ENCODE data around the gene CCDC200. TPM values are rescaled to one million over a fixed set of nuclear protein-coding genes. Genes with fewer than 3 reads are reported as not detected.
"Not testable (repeated sequence)": the region's sequence is repeated elsewhere in the genome, so short reads cannot be mapped to it uniquely, and the experiment has no call there.

The CCDC200 gene
- total RNA-seq, 1 experiment from 2014 or later: not detected

GRCh38 chr17:43219746-43220380 is 8.6 kb downstream of the CCDC200 start:
- Histone ChIP-seq H3K27me3 (no peaks in the 10 kb centered on the region), H3K9me3 (no peaks in the 10 kb centered on the region), H3K36me3 (peaks cover 3% of the 10 kb centered on the region; the same call in 1 of the 2 replicates), H3K4me3 (no peak overlapping the region)
- no peak for DNase-seq

GRCh38 chr17:43219001-43219400 is 9.4 kb downstream of the CCDC200 start:
- Histone ChIP-seq H3K9me3 (no peaks in the 10 kb centered on the region), H3K27me3 (no peaks in the 10 kb centered on the region), H3K4me3 (no peak overlapping the region), H3K36me3 (peaks cover 3% of the 10 kb centered on the region; the same call in 1 of the 2 replicates)
- DNase-seq: no peak

DNA sequence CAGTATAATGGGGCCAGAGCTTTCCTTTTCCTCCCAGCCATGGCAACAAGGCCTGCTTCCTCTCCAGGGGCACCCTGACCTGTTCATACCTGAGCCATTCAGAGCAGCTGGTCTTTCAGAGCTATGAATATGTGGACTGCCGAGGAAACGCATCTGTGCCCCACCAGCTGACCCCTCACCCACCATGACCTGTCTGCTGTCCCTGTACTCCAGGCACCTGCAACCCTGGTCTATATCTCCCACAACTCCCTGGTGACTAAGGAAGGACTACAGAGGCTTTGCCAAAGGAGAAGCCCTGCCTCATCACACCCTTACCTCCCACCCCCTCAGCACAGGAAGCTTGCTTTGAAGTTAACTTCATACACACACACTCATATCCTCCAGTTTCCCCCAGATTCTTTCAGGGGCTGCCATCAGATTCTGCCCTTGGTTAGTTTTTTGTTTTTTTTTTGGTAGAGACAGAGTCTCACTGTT is 10.8 kb downstream of the CCDC200 start:
- Histone ChIP-seq H3K36me3 (peaks cover 6% of the 10 kb centered on the region), H3K9me3 (no peaks in the 10 kb centered on the region), H3K4me3 (no peak overlapping the region), H3K27me3 (no peaks in the 10 kb centered on the region)
- DNase-seq: no peak

DNA sequence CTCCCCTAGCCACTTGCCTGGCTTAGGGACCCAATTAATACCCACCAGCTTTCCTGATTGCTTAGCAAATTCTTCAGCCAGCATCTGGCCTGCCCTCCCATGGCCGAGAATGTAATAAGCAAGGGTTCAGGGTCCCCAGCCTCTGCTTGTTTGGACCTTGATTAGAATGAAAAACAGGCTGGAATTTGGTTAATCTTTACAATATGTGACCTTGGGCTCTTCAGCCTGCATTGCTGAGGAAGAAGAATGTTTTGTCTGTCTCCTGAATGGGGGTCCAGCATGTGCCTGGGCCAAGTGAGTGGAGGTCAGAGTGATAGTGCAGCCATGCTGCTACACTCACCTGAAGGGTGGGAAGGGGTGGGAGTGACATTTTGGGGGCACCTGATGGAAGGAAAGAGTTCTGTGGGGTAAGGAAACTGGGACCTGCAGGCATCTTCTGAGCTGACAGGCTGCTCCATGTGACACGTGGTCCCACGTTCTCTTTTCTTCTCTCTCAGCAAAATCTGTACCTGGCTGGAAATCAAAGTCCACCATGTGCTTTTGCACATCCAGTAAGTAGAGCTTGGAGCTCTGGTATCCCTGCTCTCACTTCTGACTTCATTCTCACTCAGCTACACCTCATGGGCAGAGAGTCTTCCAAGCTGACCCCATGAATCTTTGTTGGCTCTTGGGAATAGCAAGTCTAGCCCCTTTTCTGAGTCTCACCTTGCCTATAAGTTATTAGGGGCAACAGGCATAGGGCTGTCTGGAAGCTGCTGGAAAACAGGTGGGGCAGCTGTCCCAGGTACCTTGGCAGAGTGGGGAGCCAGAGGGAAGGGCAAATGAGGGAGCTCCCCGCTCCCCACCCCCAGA is 11.4 kb downstream of the CCDC200 start:
- Histone ChIP-seq H3K4me3 (no peak overlapping the region), H3K27me3 (no peaks in the 10 kb centered on the region), H3K9me3 (no peaks in the 10 kb centered on the region), H3K36me3 (peaks cover 6% of the 10 kb centered on the region)
- DNase-seq: no peak

- Histone ChIP-seq H3K36me3 (peaks cover 7% of the 10 kb centered on the region), H3K9me3 (no peaks in the 10 kb centered on the region)
- DNase-seq: no peak
Measured at GRCh38 chr17:43216369-43216761, 12.1 kb downstream of the CCDC200 start.

GRCh38 chr17:43215341-43215740 is 13.1 kb downstream of the CCDC200 start:
- Histone ChIP-seq H3K4me3 (no peak overlapping the region), H3K27me3 (no peaks in the 10 kb centered on the region), H3K9me3 (no peaks in the 10 kb centered on the region), H3K36me3 (peaks cover 16% of the 10 kb centered on the region)
- no peak for DNase-seq

More at GRCh38 chr17:43216369-43216761, 12.1 kb downstream of the CCDC200 start:
- Histone ChIP-seq H3K4me3 (no peak overlapping the region), H3K27me3 (no peaks in the 10 kb centered on the region)

- no peak for DNase-seq
- peaks cover 26% of the 10 kb centered on the region for H3K36me3 ChIP-seq
- H3K27me3 ChIP-seq: no peaks in the 10 kb centered on the region
- H3K4me3 ChIP-seq: no peak overlapping the region
- no peaks in the 10 kb centered on the region for H3K9me3 ChIP-seq
Measured at GRCh38 chr17:43213545-43213944, 14.9 kb downstream of the CCDC200 start.

DNA sequence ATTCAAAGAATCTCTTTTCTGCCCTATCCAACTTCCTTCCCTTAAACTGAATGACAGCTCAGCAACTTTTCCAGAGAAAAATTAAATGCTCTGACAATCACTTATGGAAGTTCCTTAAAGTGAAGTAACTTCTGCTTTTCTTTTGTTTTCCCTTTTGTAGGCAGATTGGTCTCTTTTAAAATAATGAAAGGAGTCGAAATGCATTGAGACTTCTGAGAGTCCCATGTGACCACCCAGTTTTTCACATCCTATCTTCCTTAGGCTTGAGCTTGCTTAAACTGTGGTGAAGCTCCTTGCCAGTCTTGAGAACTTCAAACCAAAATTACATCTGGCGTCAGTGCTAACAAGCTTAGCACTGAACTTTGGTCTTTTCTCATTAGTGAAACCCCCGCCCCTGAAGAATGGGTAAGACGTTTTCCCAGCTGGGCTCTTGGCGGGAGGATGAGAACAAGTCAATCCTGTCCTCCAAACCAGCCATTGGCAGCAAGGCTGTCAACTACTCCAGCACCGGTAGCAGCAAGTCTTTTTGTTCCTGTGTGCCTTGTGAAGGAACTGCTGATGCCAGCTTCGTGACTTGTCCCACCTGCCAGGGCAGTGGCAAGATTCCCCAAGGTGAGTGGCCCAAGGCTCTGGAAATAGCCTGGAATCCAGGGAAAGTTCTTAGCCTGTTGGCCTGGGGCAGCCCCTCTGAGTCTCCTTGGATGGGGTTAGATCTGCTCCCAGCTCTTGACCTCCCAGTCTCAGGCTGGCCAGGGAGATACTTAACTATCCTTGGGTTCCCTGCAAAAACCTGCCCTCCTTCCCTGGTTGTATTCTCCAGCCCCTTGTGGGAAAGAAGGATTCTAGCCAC is 15.6 kb downstream of the CCDC200 start:
- H3K4me3 ChIP-seq: peak overlapping the region; percentile 62
- no peak for DNase-seq
- H3K36me3 ChIP-seq: peaks cover 31% of the 10 kb centered on the region
- H3K9me3 ChIP-seq: no peaks in the 10 kb centered on the region
- H3K27me3 ChIP-seq: no peaks in the 10 kb centered on the region

- peak; percentile 68 for DNase-seq
- H3K27me3 ChIP-seq: no peaks in the 10 kb centered on the region
- no peaks in the 10 kb centered on the region for H3K9me3 ChIP-seq
- H3K4me3 ChIP-seq: peak within 1 kb of the TSS; percentile 62
- peaks cover 34% of the 10 kb centered on the region for H3K36me3 ChIP-seq
Measured at GRCh38 chr17:43211480-43212402, 16.7 kb downstream of the CCDC200 start, which contains the start of gene TMEM106A. TMEM106A (plus strand) TSS chr17:43211875; CDS start chr17:43213042, 1,167 bp downstream.

DNA sequence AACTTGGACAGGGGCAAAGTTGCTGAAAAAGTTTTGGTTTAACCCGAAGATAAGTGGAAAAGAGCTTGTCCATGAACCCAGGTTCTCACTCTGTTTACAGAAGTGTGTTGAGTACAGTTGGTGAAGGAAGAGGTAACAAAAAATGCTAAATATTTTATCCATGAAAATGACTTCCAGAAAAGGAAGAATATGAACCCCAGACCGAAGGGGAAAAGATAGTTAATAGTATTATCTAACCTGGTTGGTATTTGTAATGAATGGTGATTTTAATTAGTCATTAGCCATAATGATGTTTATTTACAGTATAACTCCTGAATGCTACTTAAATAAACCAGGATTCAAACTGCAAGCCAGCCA is 17.3 kb downstream of the CCDC200 start:
- H3K27me3 ChIP-seq: no peaks in the 10 kb centered on the region
- peaks cover 34% of the 10 kb centered on the region for H3K36me3 ChIP-seq
- H3K9me3 ChIP-seq: no peaks in the 10 kb centered on the region
- peak overlapping the region; percentile 62 for H3K4me3 ChIP-seq
- DNase-seq: no peak

DNA sequence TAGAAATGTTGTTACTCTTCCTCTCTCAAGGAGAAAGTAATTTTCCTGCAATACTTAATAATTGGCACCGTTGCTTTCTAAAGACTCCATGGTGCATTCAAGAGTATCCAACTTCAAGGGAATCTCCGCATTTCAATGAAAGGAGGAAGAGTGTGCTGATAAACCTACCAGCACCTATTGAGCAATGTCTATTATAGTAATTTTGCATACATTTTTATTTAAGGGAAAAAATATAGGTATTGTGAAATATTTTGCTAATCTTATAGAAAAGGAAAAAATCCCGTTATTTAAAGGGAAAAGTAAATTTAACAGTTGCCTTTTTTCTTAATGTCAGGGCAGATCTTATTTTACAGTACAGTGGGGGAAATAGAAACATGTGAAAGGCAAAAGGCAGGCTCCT is 17.8 kb downstream of the CCDC200 start:
- peaks cover 31% of the 10 kb centered on the region for H3K36me3 ChIP-seq
- no peaks in the 10 kb centered on the region for H3K27me3 ChIP-seq
- no peaks in the 10 kb centered on the region for H3K9me3 ChIP-seq
- DNase-seq: no peak
- no peak overlapping the region for H3K4me3 ChIP-seq

GRCh38 chr17:43203013-43203412 is 25.4 kb downstream of the CCDC200 start:
- not testable (repeated sequence) for DNase-seq, H3K4me3 ChIP-seq, H3K27me3 ChIP-seq, H3K9me3 ChIP-seq
- H3K36me3 ChIP-seq: peaks cover 58% of the 10 kb centered on the region

- no peak for DNase-seq
- Histone ChIP-seq H3K9me3 (no peaks in the 10 kb centered on the region), H3K4me3 (no peak overlapping the region), H3K36me3 (peaks cover 66% of the 10 kb centered on the region), H3K27me3 (no peaks in the 10 kb centered on the region)
Measured at GRCh38 chr17:43200127-43200526, 28.3 kb downstream of the CCDC200 start.

GRCh38 chr17:43199633-43200032 is 28.8 kb downstream of the CCDC200 start:
- Histone ChIP-seq H3K4me3 (no peak overlapping the region), H3K9me3 (no peaks in the 10 kb centered on the region), H3K27me3 (no peaks in the 10 kb centered on the region), H3K36me3 (peaks cover 67% of the 10 kb centered on the region)
- no peak for DNase-seq

DNA sequence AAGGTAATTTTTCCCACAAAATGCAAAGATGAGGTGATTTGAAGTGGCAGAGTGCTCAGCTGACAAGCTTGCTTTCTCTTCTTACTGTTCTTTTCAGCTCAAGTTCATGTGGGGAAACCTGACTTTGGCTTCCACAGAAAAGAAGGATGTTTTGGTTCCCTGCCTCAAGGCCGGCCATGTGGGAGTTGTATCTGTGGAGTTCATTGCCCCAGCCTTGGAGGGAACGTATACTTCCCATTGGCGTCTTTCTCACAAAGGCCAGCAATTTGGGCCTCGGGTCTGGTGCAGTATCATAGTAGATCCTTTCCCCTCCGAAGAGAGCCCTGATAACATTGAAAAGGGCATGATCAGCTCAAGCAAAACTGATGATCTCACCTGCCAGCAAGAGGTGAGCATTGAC is 35.2 kb downstream of the CCDC200 start:
- Histone ChIP-seq H3K27me3 (no peaks in the 10 kb centered on the region), H3K9me3 (no peaks in the 10 kb centered on the region), H3K36me3 (peaks cover 68% of the 10 kb centered on the region), H3K4me3 (no peak overlapping the region)
- DNase-seq: no peak

GRCh38 chr17:43186656-43187055 is 41.8 kb downstream of the CCDC200 start:
- H3K27me3 ChIP-seq, H3K9me3 ChIP-seq, H3K4me3 ChIP-seq, DNase-seq: not testable (repeated sequence)
- peaks cover 49% of the 10 kb centered on the region for H3K36me3 ChIP-seq

Data from MG63 (cell line).